Duodenal mucosa (tissue), 2 donors: ENCODE data around the gene DLG2.
"Not testable (repeated sequence)": the region's sequence is repeated elsewhere in the genome, so short reads cannot be mapped to it uniquely, and the experiment has no call there.

Experiments used
- H3K27ac ChIP-seq: one replicate; pipeline ENCODE4 v1.7.0; 2013; ENCODE audit warnings: low read depth, low read length
- H3K27me3 ChIP-seq, 2 donors: one replicate each; pipeline ENCODE4 v1.7.0; 2013; ENCODE audit warnings: low read length in 2 of 2, control low read depth in 1 of 2; ENCODE audit not compliant: insufficient read depth in 2 of 2, control insufficient read depth in 1 of 2
- H3K36me3 ChIP-seq, 2 donors: one replicate each; pipeline ENCODE4 v1.7.0; 2013; ENCODE audit warnings: low read length in 2 of 2, control low read depth in 1 of 2; ENCODE audit not compliant: insufficient read depth in 2 of 2, control insufficient read depth in 1 of 2
- H3K4me1 ChIP-seq, 2 donors: one replicate each; pipeline ENCODE4 v1.7.0; 2013; ENCODE audit warnings: low read length in 2 of 2, control low read depth in 1 of 2; ENCODE audit not compliant: insufficient read depth in 2 of 2, control insufficient read depth in 1 of 2
- H3K4me3 ChIP-seq, 2 donors: one replicate each; pipeline ENCODE4 v1.7.0; 2013; ENCODE audit warnings: low read length in 2 of 2, low read depth in 1 of 2
- H3K9ac ChIP-seq, 2 donors: one replicate each; pipeline ENCODE4 v1.7.0; 2013; ENCODE audit warnings: low read length in 2 of 2, low read depth in 1 of 2
- H3K9me3 ChIP-seq, 2 donors: one replicate each; pipeline ENCODE4 v1.7.0; 2013; ENCODE audit warnings: low read length in 2 of 2, control low read depth in 1 of 2; ENCODE audit not compliant: control insufficient read depth in 1 of 2

DLG2 gene

DNA sequence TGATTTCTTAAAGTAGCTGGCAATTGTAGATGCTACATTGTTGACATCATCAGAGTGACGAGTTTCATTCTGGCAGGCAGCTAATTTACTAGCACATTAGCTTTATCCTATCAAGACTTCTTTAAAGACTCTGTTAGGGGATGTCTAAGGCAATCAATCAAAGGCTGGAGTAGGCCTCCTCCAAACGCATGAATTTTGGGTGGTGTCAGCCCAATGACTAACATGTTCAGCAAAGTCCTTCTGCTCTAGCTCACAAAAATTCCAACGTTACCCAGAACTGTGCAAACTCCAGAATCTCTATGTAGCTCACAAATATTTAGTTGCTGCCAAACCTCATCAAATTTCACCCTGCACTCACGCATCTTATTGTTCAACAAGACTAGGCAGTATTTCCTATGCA is 395.6 kb downstream of the DLG2 start:
- Histone ChIP-seq H3K36me3 (no peaks in the 10 kb centered on the region), H3K4me1 (no peaks in the 10 kb centered on the region), H3K9me3 (peaks cover 0 to 2% of the 10 kb centered on the region in 2 donors), H3K4me3 (no peak overlapping the region), H3K9ac (no peak overlapping the region), H3K27me3 (no peaks in the 10 kb centered on the region), H3K27ac (no peak overlapping the region)

DNA sequence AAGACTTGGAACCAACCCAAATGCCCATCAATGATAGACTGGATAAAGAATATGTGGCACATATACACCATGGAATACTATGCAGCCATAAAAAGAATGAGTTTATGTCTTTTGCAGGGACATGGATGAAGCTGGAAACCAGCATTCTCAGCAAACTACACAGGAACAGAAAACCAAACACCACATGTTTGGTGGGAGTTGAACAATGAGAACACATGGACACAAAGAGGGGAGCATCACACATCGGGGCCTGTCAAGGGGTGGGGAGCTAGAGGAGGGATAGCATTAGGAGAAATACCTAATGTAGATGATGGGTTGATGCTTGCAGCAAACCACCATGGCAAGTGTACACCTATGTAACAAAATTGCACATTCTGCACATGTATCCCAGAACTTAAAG is 397.4 kb downstream of the DLG2 start:
- not testable (repeated sequence) for H3K9me3 ChIP-seq, H3K27ac ChIP-seq, H3K27me3 ChIP-seq, H3K36me3 ChIP-seq, H3K9ac ChIP-seq, H3K4me1 ChIP-seq, H3K4me3 ChIP-seq

DNA sequence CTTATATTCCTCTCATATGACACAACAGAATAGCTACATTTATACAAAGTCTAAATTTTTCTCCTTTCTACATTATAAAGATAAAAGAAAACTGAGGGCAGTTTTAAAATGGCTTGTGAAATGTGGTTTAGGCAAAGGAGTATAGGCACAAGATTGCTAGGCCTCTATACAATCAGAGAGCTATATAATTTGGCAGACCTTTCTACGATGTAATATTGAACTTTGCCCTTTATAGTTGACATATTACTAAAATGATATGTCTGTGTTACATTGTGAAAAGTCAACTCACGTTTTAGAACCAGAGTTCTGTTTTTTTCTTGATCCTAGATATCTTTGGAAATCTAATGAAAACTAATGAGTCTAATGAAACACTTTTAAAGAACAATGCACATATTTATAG is 430.2 kb downstream of the DLG2 start:
- H3K36me3 ChIP-seq = no peaks in the 10 kb centered on the region
- H3K4me1 ChIP-seq = peaks cover 0 to 6% of the 10 kb centered on the region in 2 donors
- peaks cover 7 to 11% of the 10 kb centered on the region in 2 donors for H3K9me3 ChIP-seq
- H3K27ac ChIP-seq = no peak overlapping the region
- H3K9ac ChIP-seq = no peak overlapping the region
- no peak overlapping the region for H3K4me3 ChIP-seq
- H3K27me3 ChIP-seq = no peaks in the 10 kb centered on the region

- Histone ChIP-seq H3K4me1 (peaks cover 0 to 6% of the 10 kb centered on the region in 2 donors), H3K9me3 (peaks cover under 1 to 6% of the 10 kb centered on the region in 2 donors)
Measured at GRCh38 chr11:85195934-85196333, 431.2 kb downstream of the DLG2 start.

GRCh38 chr11:85187992-85188391 is 439.2 kb downstream of the DLG2 start:
- Histone ChIP-seq H3K27ac (no peak overlapping the region), H3K4me1 (no peaks in the 10 kb centered on the region), H3K4me3 (no peak overlapping the region), H3K27me3 (no peaks in the 10 kb centered on the region), H3K36me3 (no peaks in the 10 kb centered on the region), H3K9ac (no peak overlapping the region), H3K9me3 (peaks cover 0 to 3% of the 10 kb centered on the region in 2 donors)

More at GRCh38 chr11:85195934-85196333, 431.2 kb downstream of the DLG2 start:
- H3K9ac ChIP-seq = no peak overlapping the region
- no peaks in the 10 kb centered on the region for H3K36me3 ChIP-seq
- H3K4me3 ChIP-seq = no peak overlapping the region
- no peaks in the 10 kb centered on the region for H3K27me3 ChIP-seq
- H3K27ac ChIP-seq = no peak overlapping the region

DNA sequence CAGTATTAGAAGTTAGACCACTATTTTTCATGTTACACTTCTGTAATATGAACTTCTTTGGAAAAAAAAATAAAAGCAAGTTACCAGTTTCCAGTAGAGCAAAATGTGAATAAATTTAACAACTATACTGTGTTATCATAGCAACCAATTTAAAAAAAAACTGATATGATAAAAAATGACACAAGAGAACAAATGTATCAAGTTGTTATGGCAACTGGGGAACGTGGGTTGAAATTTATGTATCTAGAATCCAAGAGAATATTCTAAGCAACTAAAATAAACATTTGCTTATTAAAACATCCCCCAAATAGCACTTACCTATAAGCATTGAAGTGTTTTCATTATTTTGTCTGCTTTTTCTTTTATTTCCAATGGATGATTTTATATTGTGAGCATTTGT is 442.4 kb downstream of the DLG2 start:
- no peaks in the 10 kb centered on the region for H3K27me3 ChIP-seq
- H3K4me1 ChIP-seq = no peaks in the 10 kb centered on the region

GRCh38 chr11:85182441-85183387 is 444.4 kb downstream of the DLG2 start:
- Histone ChIP-seq H3K4me1 (no peaks in the 10 kb centered on the region), H3K27ac (no peak overlapping the region), H3K4me3 (no peak overlapping the region)

More for the DNA sequence above, 442.4 kb downstream of the DLG2 start:
- H3K4me3 ChIP-seq = no peak overlapping the region
- H3K27ac ChIP-seq = no peak overlapping the region
- H3K36me3 ChIP-seq = no peaks in the 10 kb centered on the region
- H3K9me3 ChIP-seq = peaks cover 0 to 3% of the 10 kb centered on the region in 2 donors
- H3K9ac ChIP-seq = no peak overlapping the region

DNA sequence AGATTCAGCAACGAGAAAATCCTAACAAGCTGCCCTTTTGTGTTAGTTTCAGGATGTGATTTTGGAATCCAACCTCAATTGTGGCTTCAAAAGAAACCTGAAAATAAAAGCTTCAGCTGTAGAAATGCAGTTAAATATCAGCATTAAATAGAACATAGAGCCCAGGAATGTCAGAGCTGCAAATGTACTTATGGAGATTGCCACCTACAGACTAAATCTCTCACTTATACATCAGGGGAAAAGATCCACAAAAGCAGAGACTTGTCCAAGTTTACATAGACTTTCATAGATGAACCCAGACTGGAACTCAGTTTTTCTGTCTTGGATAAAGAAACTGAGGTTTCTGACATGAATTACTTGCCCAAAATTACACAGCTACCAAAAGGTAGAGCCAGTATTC is 446.6 kb downstream of the DLG2 start:
- Histone ChIP-seq H3K27me3 (no peaks in the 10 kb centered on the region), H3K9me3 (no peaks in the 10 kb centered on the region), H3K9ac (no peak overlapping the region), H3K36me3 (no peaks in the 10 kb centered on the region), H3K4me1 (no peaks in the 10 kb centered on the region), H3K4me3 (no peak overlapping the region), H3K27ac (no peak overlapping the region)

More at GRCh38 chr11:85182441-85183387, 444.4 kb downstream of the DLG2 start:
- no peaks in the 10 kb centered on the region for H3K27me3 ChIP-seq
- no peaks in the 10 kb centered on the region for H3K9me3 ChIP-seq
- no peak overlapping the region for H3K9ac ChIP-seq
- no peaks in the 10 kb centered on the region for H3K36me3 ChIP-seq

GRCh38 chr11:85171648-85172257 is 455.4 kb downstream of the DLG2 start:
- H3K9ac ChIP-seq = no peak overlapping the region

DNA sequence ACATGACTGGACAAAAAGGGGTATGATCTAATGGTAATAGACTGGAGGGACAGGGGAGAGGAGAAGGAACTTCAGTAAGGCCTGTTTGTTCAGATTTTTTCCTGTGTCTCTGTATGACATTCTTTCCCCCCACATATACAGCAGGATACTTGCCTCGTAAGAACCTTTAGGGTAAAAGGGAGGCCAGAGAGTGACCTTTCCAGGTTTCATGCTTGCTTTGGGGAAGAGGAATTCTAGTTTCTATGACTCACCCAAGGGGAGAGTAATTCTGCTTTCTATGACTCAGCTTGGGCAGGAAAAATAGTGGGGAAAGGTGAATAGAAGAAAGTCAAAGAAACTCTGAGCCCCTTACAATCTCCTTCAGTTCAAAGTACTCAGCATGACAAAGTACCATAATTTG is 457.0 kb downstream of the DLG2 start:
- Histone ChIP-seq H3K27me3 (no peaks in the 10 kb centered on the region), H3K4me1 (no peaks in the 10 kb centered on the region), H3K9me3 (peaks cover 0 to 6% of the 10 kb centered on the region in 2 donors), H3K36me3 (no peaks in the 10 kb centered on the region), H3K4me3 (no peak overlapping the region), H3K9ac (no peak overlapping the region), H3K27ac (no peak overlapping the region)

More at GRCh38 chr11:85171648-85172257, 455.4 kb downstream of the DLG2 start:
- Histone ChIP-seq H3K27me3 (no peaks in the 10 kb centered on the region), H3K27ac (no peak overlapping the region), H3K4me1 (no peaks in the 10 kb centered on the region), H3K4me3 (no peak overlapping the region), H3K36me3 (no peaks in the 10 kb centered on the region), H3K9me3 (peaks cover 0 to 6% of the 10 kb centered on the region in 2 donors)
